Suprapubic skin (tissue), 4 donors: ENCODE data around the gene SUFU.

ENCODE experiments used
- CTCF ChIP-seq, 2 donors: fragments of 200-600 bp in 1 of 2; fragments of 450-650 bp in 1 of 2; sonication (generic) in 1 of 2; IDR thresholded peaks; one replicate each; pipeline ENCODE4 v1.5.1; 2016 to 2019; ENCODE audit warnings: antibody characterized with exemption in 2 of 2, mild to moderate bottlenecking in 1 of 2, moderate library complexity in 1 of 2
- POLR2A ChIP-seq, 2 donors: fragments of 450-650 bp; IDR thresholded peaks; one replicate each; pipeline ENCODE4 v1.6.1; 2017; ENCODE audit warnings: antibody characterized with exemption in 2 of 2, mild to moderate bottlenecking in 2 of 2, moderate library complexity in 2 of 2
- POLR2AphosphoS5 ChIP-seq, 3 donors: sonication (generic); formaldehyde crosslinking; IDR thresholded peaks; one replicate each; pipeline ENCODE4 v1.6.1; 2017; ENCODE audit warnings: antibody characterized with exemption in 3 of 3

DNA sequence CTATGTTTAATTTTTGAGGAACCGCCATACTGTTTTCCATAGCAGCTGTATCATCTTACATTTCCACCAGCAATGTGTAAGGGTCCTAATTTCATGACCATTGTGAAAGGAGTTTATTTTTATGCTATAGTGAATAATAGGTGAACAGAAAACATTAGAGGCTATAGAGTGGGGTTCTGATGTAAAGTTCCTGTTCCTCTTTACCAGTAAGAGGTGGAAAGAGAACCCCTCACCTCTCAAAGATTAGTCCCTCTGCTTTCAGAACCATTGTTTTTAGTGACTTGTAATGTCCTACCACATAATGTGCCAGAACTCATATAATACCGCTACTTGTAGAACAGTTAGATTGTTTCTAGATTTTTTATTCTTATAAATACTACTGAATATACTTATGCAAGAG lies 34.2 kb downstream of the SUFU start:
- no peak for TF ChIP-seq CTCF (IDR thresholded peaks at IDR 0.05)
- TF ChIP-seq POLR2A (IDR thresholded peaks at IDR 0.05): no peak
- no peak for TF ChIP-seq POLR2AphosphoS5 (IDR thresholded peaks at IDR 0.05)
